ENCODE measurements around the gene NTMT1.

NTMT1 gene

DNA sequence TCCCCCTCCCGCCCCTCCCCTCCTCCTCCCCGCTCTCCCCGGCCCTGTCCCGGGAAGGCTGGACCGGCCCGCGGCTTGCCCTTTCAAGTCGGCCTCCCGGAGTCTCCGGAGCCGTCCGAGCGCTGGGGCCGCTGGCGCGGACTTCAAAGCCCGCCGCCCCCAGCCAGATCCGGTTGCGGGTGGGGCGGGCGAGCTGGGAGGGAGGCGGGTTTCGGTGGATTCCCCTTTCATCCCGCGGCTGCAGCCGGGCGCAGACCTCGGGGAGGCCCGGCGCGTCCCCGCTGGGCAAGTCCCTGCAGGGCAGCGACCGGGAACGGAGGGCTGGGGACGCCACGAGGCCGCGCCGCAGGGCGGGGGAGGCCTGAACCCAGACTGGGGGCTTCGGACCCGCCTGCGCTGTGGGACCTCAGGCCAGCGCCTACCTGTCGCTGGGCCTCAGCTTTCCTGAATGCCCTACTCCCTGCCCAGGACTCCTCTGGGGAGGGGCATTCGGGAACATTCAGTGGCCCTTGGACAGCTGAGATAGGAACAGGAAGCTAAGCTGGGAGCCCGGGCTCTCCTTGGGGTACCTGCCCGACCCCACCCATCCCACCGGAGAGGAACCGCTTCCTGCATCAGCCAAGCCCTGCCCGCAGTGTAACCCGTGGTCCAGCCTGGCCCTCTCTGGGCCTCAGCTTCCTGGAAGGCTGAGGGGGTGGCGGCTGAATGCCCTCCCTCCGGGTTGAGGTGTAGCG is 28.4 kb upstream of the NTMT1 start:
- no peak for DNase-seq (ENCODE audit: low read depth in 2 of 2)

DNA sequence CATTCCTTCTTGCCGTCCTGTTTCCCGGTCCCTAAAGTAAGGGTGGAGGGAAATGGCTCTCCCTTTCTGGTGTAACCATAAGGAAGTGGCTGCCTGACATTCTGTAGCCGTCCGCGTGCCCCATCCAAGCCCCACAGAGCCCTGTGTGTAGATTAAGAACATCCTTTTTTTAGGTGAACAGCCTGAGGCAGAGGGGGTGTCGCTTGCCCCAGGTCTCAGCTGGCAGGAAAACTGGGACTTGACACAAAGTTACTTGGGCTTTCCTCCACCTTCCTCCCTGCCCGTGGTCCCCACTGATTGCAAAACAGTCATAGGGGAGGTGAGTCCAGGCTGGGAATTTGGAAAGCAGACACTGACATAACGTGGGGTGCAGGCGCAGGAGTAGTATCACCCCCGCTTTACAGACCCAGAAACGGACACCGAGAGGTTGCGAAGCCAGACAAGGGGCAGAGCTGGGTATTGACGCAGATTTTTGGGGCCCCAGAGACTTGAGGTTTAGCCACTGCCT is 27.8 kb upstream of the NTMT1 start:
- no peak for DNase-seq (ENCODE audit: low read depth in 2 of 2)

- DNase-seq (ENCODE audit: low read depth in 2 of 2), result no peak
These were observed 24.8 kb upstream of the NTMT1 start for GRCh38 chr9:129601082-129601674.

DNA sequence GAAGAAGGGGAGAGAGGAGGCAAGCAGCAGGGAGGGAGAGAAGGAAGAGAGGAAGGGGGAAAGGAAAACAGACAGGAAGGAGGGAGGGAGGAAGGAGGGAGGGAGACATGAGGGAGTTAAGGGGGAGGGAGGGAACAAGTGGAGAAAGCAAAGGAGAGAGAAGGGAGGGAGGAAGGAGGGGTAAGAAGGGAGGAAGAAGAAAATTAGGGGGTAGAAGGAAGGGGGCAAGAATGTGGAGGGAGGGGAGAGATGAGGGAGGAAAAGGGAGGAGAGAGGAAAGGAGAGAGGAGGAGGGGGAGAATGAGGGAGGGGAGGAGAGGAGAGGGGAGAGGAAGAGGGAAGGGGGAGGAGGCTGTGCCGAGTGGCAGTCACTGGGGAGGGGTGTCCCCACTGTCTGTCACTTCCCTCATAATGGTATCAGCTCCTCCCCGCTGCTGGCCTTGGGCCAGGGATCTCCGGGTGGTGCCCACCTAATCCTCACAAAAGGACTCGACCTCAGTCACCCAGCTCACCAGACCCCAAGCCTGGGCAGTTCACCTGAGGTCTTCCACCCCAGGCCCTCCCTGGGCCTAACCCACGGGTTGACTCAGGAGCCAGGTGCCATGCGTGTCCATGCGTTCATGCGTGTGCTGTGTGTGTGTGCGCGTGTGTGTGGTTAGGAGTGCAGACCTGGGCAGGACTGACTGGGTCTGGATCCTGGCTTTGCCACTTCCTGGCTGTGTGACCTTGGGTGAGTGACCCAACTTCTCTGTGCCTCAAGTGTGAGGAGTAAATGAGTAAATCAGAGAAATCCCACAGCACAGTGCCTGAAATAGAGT is 23.2 kb upstream of the NTMT1 start:
- no peak for DNase-seq (ENCODE audit: low read depth in 2 of 2)

DNA sequence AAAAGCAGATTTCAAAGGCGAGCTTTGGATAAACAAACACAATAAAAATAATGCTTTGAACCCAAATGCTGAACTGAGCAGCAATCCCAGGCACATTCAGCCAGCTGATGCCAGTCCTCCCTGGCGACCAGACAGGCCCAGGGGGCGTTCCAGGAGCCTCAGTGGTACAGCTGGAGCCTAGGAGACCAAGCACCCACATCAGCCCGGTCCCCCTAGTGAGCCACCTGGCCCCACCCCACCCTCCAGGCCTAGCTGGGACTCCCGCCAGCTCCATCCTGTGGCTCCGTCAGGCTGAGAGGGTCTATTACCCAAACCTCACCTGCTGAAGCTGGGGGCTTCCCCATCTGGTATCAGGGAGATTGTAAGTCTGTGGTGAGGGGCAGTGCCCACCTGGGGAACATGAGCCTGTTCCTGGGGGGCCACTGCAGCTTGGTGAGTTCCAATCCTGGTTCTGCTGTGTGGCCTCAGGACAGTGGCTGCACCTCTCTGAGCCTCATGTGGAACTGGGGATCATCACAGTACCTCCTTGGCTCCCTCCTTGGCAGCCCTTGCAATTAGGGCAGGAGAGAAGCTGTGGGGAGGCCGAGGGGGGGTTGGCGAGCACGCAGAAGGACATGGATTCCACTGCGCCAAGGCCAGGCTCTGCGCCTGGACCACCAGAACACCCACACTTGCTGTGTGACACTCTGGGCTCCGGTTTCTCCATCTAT is 21.8 kb upstream of the NTMT1 start:
- no peak for DNase-seq (ENCODE audit: low read depth in 2 of 2)

DNA sequence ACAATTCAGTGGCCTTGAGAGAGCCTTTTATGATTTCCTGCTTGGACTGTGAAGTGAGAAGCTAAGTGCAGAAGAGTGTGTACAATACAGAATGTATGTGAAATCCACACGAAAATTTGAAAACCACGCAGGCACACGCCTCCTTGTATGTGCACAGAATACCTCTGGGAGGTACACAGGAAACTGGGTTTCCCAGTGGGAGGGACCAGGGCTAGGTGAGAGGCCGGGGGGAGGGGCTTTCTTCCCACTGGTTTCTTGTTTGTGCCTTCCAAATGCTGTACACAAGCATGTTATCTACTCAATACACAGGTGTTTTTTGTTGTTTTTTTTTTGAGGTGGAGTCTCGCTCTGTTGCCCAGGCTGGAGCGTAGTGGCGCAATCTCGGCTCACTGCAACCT is 21.2 kb upstream of the NTMT1 start:
- DNase-seq (ENCODE audit: low read depth in 2 of 2), result no peak

GRCh38 chr9:129606161-129607026 is 19.6 kb upstream of the NTMT1 start:
- DNase-seq (ENCODE audit: low read depth in 2 of 2), result no peak

DNA sequence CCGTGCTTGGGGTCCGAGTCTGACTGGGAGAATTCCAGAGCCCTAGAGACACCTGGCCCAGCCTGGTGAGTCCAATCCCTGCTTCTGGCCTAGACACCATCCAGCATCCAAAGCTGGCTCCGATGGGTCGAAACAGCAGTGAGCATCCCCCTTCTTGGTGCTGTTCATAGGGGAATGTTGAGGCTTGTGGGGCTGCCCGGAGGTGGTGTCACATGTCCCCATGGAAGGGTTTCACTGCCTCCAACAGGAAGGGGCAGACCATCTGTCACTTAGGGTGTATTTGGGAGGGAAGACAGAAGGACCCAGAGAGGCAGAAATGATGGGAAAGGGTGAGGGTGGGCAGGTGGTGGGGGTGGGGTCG is 19.0 kb upstream of the NTMT1 start:
- DNase-seq (ENCODE audit: low read depth in 2 of 2), result no peak

DNA sequence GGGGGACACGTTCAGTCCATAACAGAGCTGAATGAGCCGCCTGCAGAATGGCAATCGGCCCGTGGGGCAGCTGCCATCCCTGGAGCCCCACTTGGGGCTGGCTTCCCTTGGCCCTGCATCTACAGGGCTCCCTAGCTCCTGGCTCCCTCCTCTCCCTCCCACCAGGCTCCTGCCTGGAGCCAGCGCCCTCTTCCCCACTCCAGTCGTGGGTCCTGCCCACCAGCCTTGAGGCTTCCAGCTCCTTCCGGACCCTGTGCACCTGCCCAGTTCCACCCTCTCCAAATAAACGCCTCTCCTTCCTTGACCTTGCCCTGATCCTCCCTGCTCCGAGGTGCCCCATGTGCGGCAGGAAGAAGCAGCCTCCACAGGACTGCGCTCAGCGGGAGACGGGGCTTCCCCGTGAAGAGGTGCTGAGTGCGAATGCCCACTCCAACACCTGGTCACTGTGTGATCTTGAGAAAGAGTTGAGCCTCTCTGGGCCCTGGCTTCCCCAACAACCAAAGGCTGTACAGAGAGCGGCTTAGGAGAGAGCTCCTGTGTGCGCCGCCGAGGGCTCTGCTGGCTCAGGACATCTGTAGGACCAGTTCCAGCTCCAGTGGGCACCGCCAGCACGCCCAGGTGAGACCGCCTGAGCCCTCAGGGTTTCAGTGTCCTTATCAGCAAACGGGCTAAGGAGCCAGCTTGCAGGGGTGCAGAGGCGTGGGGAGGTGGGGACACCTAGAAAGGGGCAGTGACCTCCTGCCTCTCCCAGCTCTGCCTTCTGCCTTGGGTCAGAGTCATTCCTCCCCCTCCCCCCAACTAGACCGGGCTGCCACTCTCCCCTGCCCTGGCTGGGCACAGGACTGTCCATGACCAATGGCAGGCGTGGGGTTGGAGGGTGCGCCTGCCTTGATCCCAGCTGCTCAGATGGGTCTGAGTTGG is 17.1 kb upstream of the NTMT1 start:
- no peak for DNase-seq (ENCODE audit: low read depth in 2 of 2)

DNA sequence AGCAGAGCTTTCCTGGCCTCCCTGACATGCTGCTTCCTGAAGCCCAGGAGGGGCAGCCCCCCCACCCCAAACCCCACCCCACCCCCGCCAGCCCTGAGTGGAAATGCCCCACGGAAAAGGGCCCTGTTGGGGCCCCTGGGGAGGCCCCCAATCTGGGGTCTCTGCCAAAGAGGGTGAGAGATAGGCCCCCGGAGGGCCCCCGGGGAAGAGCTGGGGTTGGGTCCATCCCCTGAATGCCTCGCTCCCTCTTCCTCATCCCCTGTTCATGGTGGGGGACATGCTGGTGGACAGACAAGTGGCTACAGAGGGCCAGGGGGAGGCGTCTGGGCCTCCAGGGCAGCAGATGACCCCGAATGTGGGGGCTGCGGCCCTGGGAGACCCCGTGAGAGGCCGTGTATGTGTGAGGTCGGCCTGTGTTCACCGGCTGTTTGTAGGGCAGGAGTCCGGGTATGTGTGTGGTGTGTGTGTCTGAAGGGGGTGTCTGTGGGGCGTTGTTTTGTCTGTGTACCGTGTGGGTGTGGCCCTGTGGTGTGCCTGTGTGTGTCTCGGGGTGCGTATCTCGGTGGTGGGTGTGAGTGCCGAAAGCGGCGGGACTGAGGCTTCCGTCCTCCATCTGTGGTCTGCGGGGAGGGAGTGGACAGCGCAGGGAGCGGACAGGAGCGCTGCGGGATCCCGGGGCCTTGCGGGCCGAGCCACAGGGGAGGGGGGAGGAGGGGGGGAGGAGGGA is 16.3 kb upstream of the NTMT1 start:
- DNase-seq (ENCODE audit: low read depth in 2 of 2), result no peak

GRCh38 chr9:129610213-129610472 is 15.8 kb upstream of the NTMT1 start:
- no peak for DNase-seq (ENCODE audit: low read depth in 2 of 2)

DNA sequence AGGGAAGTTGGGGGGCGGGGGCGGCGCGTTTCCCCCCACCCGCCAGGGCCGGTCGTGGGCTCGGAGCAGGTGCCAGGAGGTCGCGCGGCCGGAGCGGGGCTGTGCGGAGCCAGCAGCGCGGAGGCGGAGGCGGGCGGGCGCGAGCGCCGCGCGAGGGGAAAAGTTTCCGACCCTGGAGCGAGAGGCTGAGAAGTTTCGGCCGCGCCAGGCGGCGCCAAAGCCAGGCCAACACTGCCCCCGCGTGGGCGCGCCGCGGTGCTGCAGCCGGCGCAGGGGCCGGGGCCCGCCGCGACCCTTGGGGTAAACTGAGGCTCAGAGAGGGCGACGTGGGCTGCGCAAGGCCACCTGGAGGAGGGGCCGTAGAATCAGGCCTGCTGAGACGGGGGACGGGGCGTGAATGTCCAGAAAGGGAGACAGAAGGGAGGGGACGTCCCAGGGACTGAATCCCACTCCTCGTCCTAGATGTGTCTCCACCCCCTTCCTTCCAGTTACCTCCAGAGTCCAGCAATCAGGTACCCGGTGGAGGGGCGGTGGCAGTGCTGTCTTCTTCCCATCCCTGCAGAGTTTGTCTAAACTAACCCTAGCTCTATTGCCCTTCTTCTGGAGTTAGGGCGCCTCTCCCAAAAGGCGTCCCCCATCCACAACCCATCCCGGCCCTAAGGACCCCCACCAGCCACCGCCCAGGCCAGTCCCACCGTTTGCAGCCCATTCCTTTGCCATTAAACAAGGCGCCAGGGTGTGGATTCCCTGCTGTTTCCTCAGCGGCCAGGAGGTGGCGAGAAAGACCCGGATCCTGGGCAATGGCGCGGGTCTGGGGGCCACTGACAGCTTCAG is 15.3 kb upstream of the NTMT1 start:
- DNase-seq (ENCODE audit: low read depth in 2 of 2), result peak; percentile 40 to 66

DNA sequence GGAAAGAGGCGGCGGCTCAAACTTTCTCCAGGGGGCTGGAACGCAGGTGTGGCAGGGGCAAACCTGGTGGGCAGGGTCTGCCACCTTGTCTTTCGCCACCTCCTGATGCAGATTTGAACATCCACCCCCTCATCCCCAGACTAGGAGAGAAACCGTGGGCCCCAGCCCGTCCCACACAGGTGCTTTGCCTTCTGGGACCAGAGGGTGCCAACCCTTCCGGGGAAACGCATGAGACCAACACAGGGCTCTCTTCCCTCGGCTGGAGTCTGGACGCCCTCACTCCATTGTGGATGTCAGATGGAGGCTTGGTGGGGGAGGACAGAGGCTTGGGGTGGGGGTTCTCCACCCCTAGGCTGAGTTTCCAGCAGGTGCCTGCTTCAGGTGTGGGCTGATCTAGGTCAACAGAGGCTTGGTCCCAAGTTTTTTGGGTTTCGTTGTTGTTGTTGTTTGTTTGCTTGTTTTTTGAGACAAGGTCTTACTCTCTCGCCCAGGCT is 14.6 kb upstream of the NTMT1 start:
- DNase-seq (ENCODE audit: low read depth in 2 of 2), result no peak

- DNase-seq (ENCODE audit: low read depth in 2 of 2), result no peak
These were observed 13.8 kb upstream of the NTMT1 start for GRCh38 chr9:129612123-129612522.

DNA sequence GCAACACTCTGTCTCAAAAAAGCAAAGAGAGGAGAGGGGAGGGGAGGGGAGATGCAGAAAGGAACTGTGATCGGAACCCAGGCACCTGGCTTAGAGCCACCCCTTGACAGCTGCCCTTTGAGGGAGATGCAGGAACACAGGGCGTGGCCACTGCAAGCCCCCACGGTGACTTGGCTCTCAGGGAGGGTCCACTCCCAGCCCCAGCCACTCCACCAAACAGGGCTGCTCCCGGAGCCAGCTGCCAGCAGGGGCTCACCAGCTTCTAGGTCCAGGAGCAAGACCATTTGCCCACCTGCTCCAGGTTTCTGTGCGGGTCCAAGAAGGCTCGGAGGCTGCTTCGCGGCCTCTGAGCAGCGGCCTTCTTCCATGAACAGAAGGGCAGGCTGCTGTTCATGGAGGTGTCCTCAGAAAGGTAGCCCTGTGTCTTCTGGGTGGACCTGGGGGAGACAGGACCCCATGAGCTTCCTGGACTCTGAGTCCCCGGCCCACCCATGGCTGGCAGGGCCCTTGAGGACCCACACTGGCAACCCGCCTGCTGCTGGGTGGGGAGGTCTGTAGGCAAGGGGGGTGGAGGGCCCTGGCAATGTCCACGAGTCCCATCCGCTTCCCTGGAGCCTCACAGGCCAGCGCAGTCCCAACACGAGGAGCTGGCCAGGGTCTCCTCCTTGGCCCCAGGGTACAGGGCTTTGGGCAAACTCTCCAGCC is 13.0 kb upstream of the NTMT1 start:
- DNase-seq (ENCODE audit: low read depth in 2 of 2), result no peak

- no peak for DNase-seq (ENCODE audit: low read depth in 2 of 2)
These were observed 12.3 kb upstream of the NTMT1 start for GRCh38 chr9:129613520-129614175.

DNA sequence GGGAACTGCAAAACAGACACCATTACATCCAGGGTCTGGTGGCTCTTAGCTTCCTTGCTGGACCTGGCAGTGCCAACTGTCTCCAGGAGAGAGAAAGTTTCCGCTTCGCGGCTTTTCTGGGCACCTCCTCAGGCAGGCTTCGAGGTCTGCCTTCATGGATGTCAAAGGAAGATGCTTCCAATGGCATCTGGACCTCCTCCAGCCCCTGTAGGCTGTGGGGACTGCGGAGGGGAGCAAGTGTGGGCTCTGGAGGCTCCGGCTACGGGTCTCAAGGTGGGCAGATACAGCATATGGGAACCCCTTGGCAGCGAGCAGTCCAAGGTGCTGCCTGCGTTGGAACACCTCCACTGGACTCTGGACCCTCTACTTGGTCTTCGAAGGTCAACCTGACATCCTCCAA is 11.0 kb upstream of the NTMT1 start:
- DNase-seq (ENCODE audit: low read depth in 2 of 2), result no peak
